Measurements from ENCODE around the gene FIGN. TPM values are rescaled to one million over a fixed set of nuclear protein-coding genes. Genes with fewer than 3 reads are reported as not detected.

FIGN gene
- total RNA-seq, 2 experiments from 2014 or later = not detected

DNA sequence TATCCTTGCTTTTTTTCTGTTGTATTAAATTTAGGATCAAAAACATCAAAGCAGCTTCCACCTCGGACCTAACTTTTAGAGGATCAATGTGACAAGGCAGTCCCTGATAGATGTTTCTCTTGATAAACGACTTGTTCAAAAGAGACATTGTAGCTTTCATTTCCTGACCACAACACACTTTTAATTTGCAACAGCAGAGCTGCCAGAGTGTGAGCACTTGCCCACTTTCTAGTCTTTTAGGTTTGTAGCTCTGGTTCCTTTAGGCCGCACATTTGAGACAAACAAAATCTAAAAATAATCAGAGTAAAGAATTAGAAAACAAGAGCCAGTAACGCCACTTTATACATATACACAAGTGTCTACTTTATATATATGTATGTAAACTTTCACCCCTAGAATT is 3.1 kb downstream of the FIGN start:
- no peaks in the 10 kb centered on the region for H3K9me3 Mint-ChIP-seq
- no peak overlapping the region for H3K4me3 Mint-ChIP-seq
- H3K4me3 ChIP-seq (ENCODE audit: low read length) = no peak overlapping the region
- DNase-seq = no peak
- H3K36me3 Mint-ChIP-seq (ENCODE audit: low read depth) = no peaks in the 10 kb centered on the region
- no peak overlapping the region for H3K27ac ChIP-seq (ENCODE audit: low read depth in 1 of 2, low read length in 2 of 2)
- no peaks in the 10 kb centered on the region for H3K36me3 ChIP-seq (ENCODE audit: insufficient read depth, low read length)
- H3K27ac Mint-ChIP-seq = no peak overlapping the region
- H3K4me1 Mint-ChIP-seq (ENCODE audit: low read depth) = no peaks in the 10 kb centered on the region
- peaks cover 10 to 33% of the 10 kb centered on the region in 2 experiments for H3K27me3 ChIP-seq (ENCODE audit: control insufficient read depth in 1 of 2, insufficient read depth in 2 of 2, low read length in 2 of 2)
- no peaks in the 10 kb centered on the region for H3K4me1 ChIP-seq (ENCODE audit: insufficient read depth, low read length)
- TF ChIP-seq CTCF (IDR thresholded peaks at IDR 0.05) = no peak
- no peak for ATAC-seq (ENCODE audit: poor library complexity)
- CTCF ChIA-PET = no interaction called here
- intact Hi-C loops (cut with DNase I, micrococcal nuclease) = no loop called here
- POLR2A ChIA-PET = no interaction called here
- peaks cover 0 to 13% of the 10 kb centered on the region in 2 experiments for H3K9me3 ChIP-seq (ENCODE audit: control insufficient read depth in 1 of 2, insufficient read depth in 1 of 2, low read length in 2 of 2)
- peaks cover 31% of the 10 kb centered on the region for H3K27me3 Mint-ChIP-seq

DNA sequence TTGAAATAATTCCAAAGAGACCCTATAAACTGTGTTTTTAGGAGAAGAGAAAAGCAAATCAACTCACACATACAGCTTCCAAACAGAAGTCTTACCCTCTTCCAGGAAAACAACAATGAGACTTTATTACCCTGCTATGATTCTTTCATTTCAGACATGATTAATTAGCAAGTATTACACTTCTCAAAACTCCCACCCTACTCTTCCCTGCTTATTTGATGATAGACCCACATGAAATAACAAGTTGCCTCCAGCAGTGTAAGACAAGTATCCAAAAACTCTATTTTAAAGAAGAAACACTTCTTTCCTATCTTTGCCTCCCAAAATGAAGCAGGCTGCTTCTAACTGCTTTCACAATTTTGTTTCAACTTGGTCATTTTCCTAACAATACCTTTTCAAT is 4.1 kb downstream of the FIGN start:
- Mint-ChIP-seq H3K27ac (no peak overlapping the region), H3K4me1 (ENCODE audit: low read depth) (no peaks in the 10 kb centered on the region), H3K27me3 (peaks cover 25% of the 10 kb centered on the region), H3K36me3 (ENCODE audit: low read depth) (no peaks in the 10 kb centered on the region), H3K4me3 (no peak overlapping the region), H3K9me3 (no peaks in the 10 kb centered on the region)
- H3K9me3 ChIP-seq (ENCODE audit: control insufficient read depth in 1 of 2, insufficient read depth in 1 of 2, low read length in 2 of 2) = peaks cover 0 to 10% of the 10 kb centered on the region in 2 experiments
- no peak overlapping the region for H3K27ac ChIP-seq (ENCODE audit: low read depth in 1 of 2, low read length in 2 of 2)
- DNase-seq (no peak), ATAC-seq (ENCODE audit: poor library complexity) (no peak)
- intact Hi-C loops (cut with DNase I, micrococcal nuclease) = no loop called here
- H3K4me1 ChIP-seq (ENCODE audit: insufficient read depth, low read length) = no peaks in the 10 kb centered on the region
- no peaks in the 10 kb centered on the region for H3K36me3 ChIP-seq (ENCODE audit: insufficient read depth, low read length)
- ChIA-PET POLR2A (no interaction called here), CTCF (no interaction called here)
- H3K4me3 ChIP-seq (ENCODE audit: low read length) = no peak overlapping the region
- H3K27me3 ChIP-seq (ENCODE audit: control insufficient read depth in 1 of 2, insufficient read depth in 2 of 2, low read length in 2 of 2) = peaks cover 6 to 28% of the 10 kb centered on the region in 2 experiments
- TF ChIP-seq CTCF (IDR thresholded peaks at IDR 0.05) = no peak

DNA sequence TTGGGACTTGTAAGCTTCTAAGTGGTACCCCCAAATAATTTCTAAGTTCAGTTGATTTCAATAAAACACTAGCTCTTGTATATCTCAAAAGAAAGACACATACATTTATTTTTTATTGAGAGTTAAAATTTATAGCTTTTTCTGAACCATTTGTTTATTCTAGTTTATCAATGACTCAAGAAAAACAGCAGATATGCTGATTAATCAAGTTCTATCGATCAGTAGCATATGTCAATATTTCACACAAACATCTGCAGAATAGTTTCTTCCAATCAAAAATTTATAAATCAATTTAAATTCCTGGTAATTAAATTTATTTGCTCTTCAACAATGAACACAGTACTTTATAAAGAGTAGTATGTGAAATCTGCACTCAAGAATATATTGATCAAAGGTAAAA is 5.3 kb downstream of the FIGN start:
- Histone ChIP-seq H3K4me3 (ENCODE audit: low read length) (no peak overlapping the region), H3K9me3 (ENCODE audit: control insufficient read depth in 1 of 2, insufficient read depth in 1 of 2, low read length in 2 of 2) (no peaks in the 10 kb centered on the region), H3K36me3 (ENCODE audit: insufficient read depth, low read length) (no peaks in the 10 kb centered on the region), H3K4me1 (ENCODE audit: insufficient read depth, low read length) (no peaks in the 10 kb centered on the region), H3K27me3 (ENCODE audit: control insufficient read depth in 1 of 2, insufficient read depth in 2 of 2, low read length in 2 of 2) (peaks cover 0 to 19% of the 10 kb centered on the region in 2 experiments), H3K27ac (ENCODE audit: low read depth in 1 of 2, low read length in 2 of 2) (no peak overlapping the region)
- DNase-seq (no peak), ATAC-seq (ENCODE audit: poor library complexity) (no peak)
- Mint-ChIP-seq H3K9me3 (no peaks in the 10 kb centered on the region), H3K4me1 (ENCODE audit: low read depth) (no peaks in the 10 kb centered on the region), H3K4me3 (no peak overlapping the region), H3K27me3 (peaks cover 20% of the 10 kb centered on the region), H3K27ac (no peak overlapping the region), H3K36me3 (ENCODE audit: low read depth) (no peaks in the 10 kb centered on the region)
- intact Hi-C loops (cut with DNase I, micrococcal nuclease) = no loop called here
- TF ChIP-seq CTCF (IDR thresholded peaks at IDR 0.05) = no peak
- POLR2A ChIA-PET = no interaction called here
- CTCF ChIA-PET = no interaction called here

Data from CD4-positive, alpha-beta T cell (primary cell).